Heart left ventricle (tissue), 16 donors: Measurements from ENCODE around the gene UBE2R2. TPM values are rescaled to one million over a fixed set of nuclear protein-coding genes. Genes with fewer than 3 reads are reported as not detected.
"Not testable (repeated sequence)": the region's sequence is repeated elsewhere in the genome, so short reads cannot be mapped to it uniquely, and the experiment has no call there.

Source experiments
- ATAC-seq, 4 donors: fragments of 200-7000 bp; cut with Tn5 transposase; one replicate each; pipeline ENCODE4 v1.9.1; 2020 to 2022; ENCODE audit warnings: moderate library complexity in 4 of 4, mild to moderate bottlenecking in 3 of 4, moderate number of reproducible peaks in 1 of 4
- DNase-seq, 5 donors: peaks; one replicate each; pipeline ENCODE4 v3.0.0-alpha.2; 2020
- H3K27ac ChIP-seq, 12 donors: fragments of 200-600 bp; sonication (generic) in 4 of 12; one replicate each; pipeline versions ENCODE4 v1.5.0 to v1.8.0; 2016 to 2022; ENCODE audit warnings: mild to moderate bottlenecking in 2 of 12
- H3K27me3 ChIP-seq, 9 donors: fragments of 200-600 bp; sonication (generic) in 2 of 9; one replicate each; pipeline versions ENCODE4 v1.5.1 to v1.8.0; 2016 to 2022; ENCODE audit warnings: mild to moderate bottlenecking in 3 of 9
- H3K36me3 ChIP-seq, 9 donors: fragments of 200-600 bp; sonication (generic) in 2 of 9; one replicate each; pipeline versions ENCODE4 v1.5.0 to v1.8.0; 2018 to 2022; ENCODE audit warnings: mild to moderate bottlenecking in 2 of 9
- H3K4me1 ChIP-seq, 12 donors: fragments of 200-600 bp; sonication (generic) in 4 of 12; one replicate each; pipeline versions ENCODE4 v1.5.0 to v1.8.0; 2016 to 2022; ENCODE audit warnings: mild to moderate bottlenecking in 3 of 12
- H3K4me3 ChIP-seq, 12 donors: fragments of 200-600 bp; sonication (generic) in 4 of 12; one replicate each; pipeline versions ENCODE4 v1.5.0 to v1.8.0; 2017 to 2022; ENCODE audit warnings: mild to moderate bottlenecking in 9 of 12, moderate library complexity in 4 of 12
- H3K9me3 ChIP-seq, 12 donors: fragments of 200-600 bp; sonication (generic) in 4 of 12; one replicate each; pipeline versions ENCODE4 v1.5.0 to v1.8.0; 2016 to 2022; ENCODE audit warnings: mild to moderate bottlenecking in 1 of 12
- CTCF ChIP-seq, 12 donors: fragments of 200-600 bp; sonication (generic) in 4 of 12; IDR thresholded peaks; one replicate each; pipeline versions ENCODE4 v1.5.0 to v1.8.0; 2018 to 2022; ENCODE audit warnings: antibody characterized with exemption in 12 of 12, mild to moderate bottlenecking in 5 of 12
- POLR2A ChIP-seq, 2 donors: fragments of 450-650 bp; IDR thresholded peaks; one replicate each; pipeline ENCODE4 v1.6.1; 2017; ENCODE audit warnings: antibody characterized with exemption in 2 of 2, mild to moderate bottlenecking in 2 of 2, moderate library complexity in 2 of 2
- WGBS, 4 donors: extraction: QIAGEN DNeasy Blood & Tissue Kit in 2 of 4; methylation state at CpG; one replicate each; pipeline versions ENCODE4 v1.1.5 to v1.1.7; 2013 to 2018; 5-methylcytosine and 5-hydroxymethylcytosine counted together
- intact Hi-C, 10 donors: fragments of 100-400 bp; cut with DNase I; formaldehyde crosslinking; loops; one replicate each; pipeline versions ENCODE4 v1.11.1 to v1.14.2; 2022
- polyA plus RNA-seq, 2 donors: library from polyadenylated mRNA; stranded (reverse); fragments of 200-250 nt; gene quantifications; one replicate each; pipeline ENCODE4 v1.2.3, GENCODE V29; 2013
- total RNA-seq, 9 donors: library from RNA; depleted of rRNA in 2 of 9; stranded (reverse); fragments of >200 nt in 2 of 9; fragmentation: NEBNext Ultra II Directional in 3 of 9; extraction: Animal tissue kit (Norgen Biotek cat#: 25700) in 3 of 9; gene quantifications; one replicate each; pipeline versions ENCODE4 v1.1.0 to v1.2.4, GENCODE V29; 2016 to 2023
- donor health status: ischemic (EF 13 %, LVEDD 7.1; RV severe dilation, severe dysfunction).
- donor health status: healthy with polysubstance abuse.
- donor health status: DM: no; HTN: yes; CAD: no.
- donor health status: DM: no; HTN: no; CAD: no.
- donor health status: ischemic (EF 25% LVEDD 6.9; RV normal size, moderate dysfunction).
- donor health status: ischemic (EF 25% LVEDD 5.7; RV mildly dilated, moderate dysfunction).
- donor health status: healthy.
- donor health status: DM: yes; HTN: yes; CAD: no.
- donor health status: ischemic (EF 35%, LVEDD 5.7; RV mildly dilated, moderate dysfunction).
- donor health status: nonischemic (EF 11% LVEDD 7.7; RV severe dilation, severe dysfunction).
- donor health status: DM: yes; HTN: yes; CAD: no.
- donor health status: PGD.
- donor health status: ischemic (EF 29% LVEDD 5.4; RV normal size, mild dysfunction).
- donor health status: nonischemic (EF 23%, LVEDD 6.1; RV moderate dilation, normal function).

The UBE2R2 gene
- total and polyA plus RNA-seq, 11 donors = 18.6 to 45.7 (median 39.5) TPM

- intact Hi-C loops = no loop called here
These were observed 18.4 kb upstream of the UBE2R2 start for GRCh38 chr9:33798545-33798944.

GRCh38 chr9:33799928-33800704 is 16.8 kb upstream of the UBE2R2 start:
- intact Hi-C loops = no loop called here
- H3K4me3 ChIP-seq = no peak overlapping the region
- peaks cover 0 to 6% (median 0%) of the 10 kb centered on the region in 9 donors for H3K27me3 ChIP-seq
- WGBS, 4 donors = 70 to 78% (median 77%) methylated on average over 9 of the region's 9 CpGs
- no peak for ATAC-seq
- no peak for DNase-seq
- no peaks in the 10 kb centered on the region for H3K4me1 ChIP-seq
- TF ChIP-seq POLR2A (IDR thresholded peaks at IDR 0.05) (no peak), CTCF (IDR thresholded peaks at IDR 0.05) (no peak)
- H3K36me3 ChIP-seq = no peaks in the 10 kb centered on the region
- H3K27ac ChIP-seq = no peak overlapping the region
- H3K9me3 ChIP-seq = peaks cover 0 to 4% (median 0%) of the 10 kb centered on the region in 12 donors

More at GRCh38 chr9:33798545-33798944, 18.4 kb upstream of the UBE2R2 start:
- ATAC-seq = no peak
- Histone ChIP-seq H3K9me3 (peaks cover 0 to 4% (median 0%) of the 10 kb centered on the region in 12 donors), H3K4me1 (no peaks in the 10 kb centered on the region), H3K27ac (no peak overlapping the region), H3K36me3 (no peaks in the 10 kb centered on the region), H3K4me3 (no peak overlapping the region), H3K27me3 (peaks cover 0 to 6% (median 0%) of the 10 kb centered on the region in 9 donors)
- DNase-seq = no peak
- WGBS, 4 donors = 79 to 82% (median 81%) methylated on average over 8 to 10 of the region's 10 CpGs
- TF ChIP-seq CTCF (IDR thresholded peaks at IDR 0.05) = no peak
- no peak for TF ChIP-seq POLR2A (IDR thresholded peaks at IDR 0.05)

GRCh38 chr9:33800886-33801285 is 16.1 kb upstream of the UBE2R2 start:
- Histone ChIP-seq H3K9me3 (peaks cover 0 to 4% (median 0%) of the 10 kb centered on the region in 12 donors), H3K27ac (no peak overlapping the region), H3K4me3 (no peak overlapping the region), H3K36me3 (no peaks in the 10 kb centered on the region), H3K27me3 (peaks cover 0 to 6% (median 0%) of the 10 kb centered on the region in 9 donors), H3K4me1 (no peaks in the 10 kb centered on the region)
- ATAC-seq (no peak), DNase-seq (no peak)
- intact Hi-C loops = no loop called here
- TF ChIP-seq CTCF (IDR thresholded peaks at IDR 0.05) (no peak), POLR2A (IDR thresholded peaks at IDR 0.05) (no peak)
- 56 to 80% (median 69%) methylated on average over 2 of the region's 2 CpGs for WGBS, 4 donors

GRCh38 chr9:33801943-33802500 is 14.9 kb upstream of the UBE2R2 start:
- whole genome bisulfite sequencing, 4 donors = 91 to 99% (median 97%) methylated on average over 2 of the region's 2 CpGs
- H3K4me1 ChIP-seq, H3K9me3 ChIP-seq, H3K27ac ChIP-seq, H3K4me3 ChIP-seq, H3K36me3 ChIP-seq, intact Hi-C loops, H3K27me3 ChIP-seq, DNase-seq, ATAC-seq: not testable (repeated sequence)

- intact Hi-C loops, H3K4me1 ChIP-seq: not testable (repeated sequence)
- WGBS, 4 donors = 76 to 90% (median 86%) methylated on average over 3 of the region's 3 CpGs
These were observed 12.8 kb upstream of the UBE2R2 start for GRCh38 chr9:33804196-33804595.

GRCh38 chr9:33807156-33807555 is 9.8 kb upstream of the UBE2R2 start:
- H3K4me3 ChIP-seq, ATAC-seq, intact Hi-C loops, DNase-seq, H3K27ac ChIP-seq, H3K4me1 ChIP-seq, H3K36me3 ChIP-seq, H3K9me3 ChIP-seq, H3K27me3 ChIP-seq: not testable (repeated sequence)
- 71 to 78% (median 74%) methylated on average over 2 of the region's 2 CpGs for WGBS, 4 donors

More at GRCh38 chr9:33804196-33804595, 12.8 kb upstream of the UBE2R2 start:
- not testable (repeated sequence) for H3K4me3 ChIP-seq, H3K27ac ChIP-seq, H3K27me3 ChIP-seq, ATAC-seq, H3K36me3 ChIP-seq, DNase-seq, H3K9me3 ChIP-seq

GRCh38 chr9:33808979-33809322 is 8.0 kb upstream of the UBE2R2 start:
- intact Hi-C loops, H3K27me3 ChIP-seq, H3K4me3 ChIP-seq, H3K4me1 ChIP-seq, DNase-seq, H3K36me3 ChIP-seq, H3K27ac ChIP-seq, ATAC-seq, H3K9me3 ChIP-seq: not testable (repeated sequence)
- WGBS, 4 donors = 67 to 85% (median 72%) methylated on average over 1 of the region's 1 CpG
